ENCODE data around the gene PER1. TPM values are rescaled to one million over a fixed set of nuclear protein-coding genes. Genes with fewer than 3 reads are reported as not detected.

PER1 gene
- total and polyA plus RNA-seq, 2 of the 13 experiments (the other 11 are each of a cell fraction or from before 2014, with no cell fraction given), result 2.6 to 3.6 TPM

DNA sequence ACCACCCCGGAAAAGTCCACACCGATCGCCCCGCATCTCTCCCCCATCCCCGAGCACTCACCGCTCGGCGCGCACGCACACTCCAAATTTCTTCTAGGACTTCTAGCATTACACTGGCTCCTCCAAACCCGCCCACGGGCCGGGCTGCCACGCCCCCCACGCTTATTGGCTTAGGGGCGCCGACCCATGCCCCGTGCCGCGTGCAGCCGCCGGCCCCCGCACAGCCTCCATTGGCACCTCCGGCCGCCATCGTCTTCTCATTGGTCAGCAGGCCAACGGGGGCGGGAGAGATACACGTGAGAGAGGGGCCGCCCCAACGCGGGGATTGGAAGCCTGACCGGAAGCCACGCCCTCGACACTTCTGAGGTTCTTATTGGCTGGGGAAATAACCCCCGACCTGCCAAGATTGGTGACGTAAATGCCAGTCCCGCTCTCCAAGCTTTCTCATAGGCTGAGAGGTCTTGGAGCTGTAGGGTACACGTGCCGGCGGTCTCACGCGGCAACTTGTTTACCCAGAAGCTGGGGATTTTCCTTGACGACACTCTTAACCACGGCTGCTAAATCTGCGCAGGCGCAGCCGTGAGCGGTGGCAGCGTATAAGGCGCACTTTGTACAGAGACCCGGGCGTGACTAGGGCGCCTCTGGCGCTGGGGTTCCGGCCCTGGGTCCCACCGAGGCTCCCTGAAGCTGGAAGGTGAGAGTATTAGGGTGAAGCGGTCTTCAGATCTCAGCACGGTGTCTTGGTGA lies 4.2 kb upstream of the PER1 start (continued):
- TF ChIP-seq, protein P1, sequence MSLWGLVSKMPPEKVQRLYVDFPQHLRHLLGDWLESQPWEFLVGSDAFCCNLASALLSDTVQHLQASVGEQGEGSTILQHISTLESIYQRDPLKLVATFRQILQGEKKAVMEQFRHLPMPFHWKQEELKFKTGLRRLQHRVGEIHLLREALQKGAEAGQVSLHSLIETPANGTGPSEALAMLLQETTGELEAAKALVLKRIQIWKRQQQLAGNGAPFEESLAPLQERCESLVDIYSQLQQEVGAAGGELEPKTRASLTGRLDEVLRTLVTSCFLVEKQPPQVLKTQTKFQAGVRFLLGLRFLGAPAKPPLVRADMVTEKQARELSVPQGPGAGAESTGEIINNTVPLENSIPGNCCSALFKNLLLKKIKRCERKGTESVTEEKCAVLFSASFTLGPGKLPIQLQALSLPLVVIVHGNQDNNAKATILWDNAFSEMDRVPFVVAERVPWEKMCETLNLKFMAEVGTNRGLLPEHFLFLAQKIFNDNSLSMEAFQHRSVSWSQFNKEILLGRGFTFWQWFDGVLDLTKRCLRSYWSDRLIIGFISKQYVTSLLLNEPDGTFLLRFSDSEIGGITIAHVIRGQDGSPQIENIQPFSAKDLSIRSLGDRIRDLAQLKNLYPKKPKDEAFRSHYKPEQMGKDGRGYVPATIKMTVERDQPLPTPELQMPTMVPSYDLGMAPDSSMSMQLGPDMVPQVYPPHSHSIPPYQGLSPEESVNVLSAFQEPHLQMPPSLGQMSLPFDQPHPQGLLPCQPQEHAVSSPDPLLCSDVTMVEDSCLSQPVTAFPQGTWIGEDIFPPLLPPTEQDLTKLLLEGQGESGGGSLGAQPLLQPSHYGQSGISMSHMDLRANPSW (CRISPR knock-in tag; IDR thresholded peaks at IDR 0.05; ENCODE audit: borderline replicate concordance), result no peak
- TF ChIP-seq, protein P2, sequence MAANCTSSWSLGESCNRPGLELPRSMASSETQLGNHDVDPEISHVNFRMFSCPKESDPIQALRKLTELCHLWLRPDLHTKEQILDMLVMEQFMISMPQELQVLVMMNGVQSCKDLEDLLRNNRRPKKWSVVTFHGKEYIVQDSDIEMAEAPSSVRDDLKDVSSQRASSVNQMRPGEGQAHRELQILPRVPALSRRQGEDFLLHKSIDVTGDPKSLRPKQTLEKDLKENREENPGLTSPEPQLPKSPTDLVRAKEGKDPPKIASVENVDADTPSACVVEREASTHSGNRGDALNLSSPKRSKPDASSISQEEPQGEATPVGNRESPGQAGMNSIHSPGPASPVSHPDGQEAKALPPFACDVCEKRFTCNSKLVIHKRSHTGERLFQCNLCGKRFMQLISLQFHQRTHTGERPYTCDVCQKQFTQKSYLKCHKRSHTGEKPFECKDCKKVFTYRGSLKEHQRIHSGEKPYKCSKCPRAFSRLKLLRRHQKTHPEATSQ (CRISPR knock-in tag; IDR thresholded peaks at IDR 0.05; ENCODE audit: borderline replicate concordance), result no peak
- TF ChIP-seq ZNF160 (CRISPR knock-in tag; IDR thresholded peaks at IDR 0.05) (no peak), ZNF569 (CRISPR knock-in tag; IDR thresholded peaks at IDR 0.05; ENCODE audit: borderline replicate concordance) (no peak), ZNF737 (CRISPR knock-in tag; IDR thresholded peaks at IDR 0.05; ENCODE audit: borderline replicate concordance) (no peak)
- TF ChIP-seq, protein P3, sequence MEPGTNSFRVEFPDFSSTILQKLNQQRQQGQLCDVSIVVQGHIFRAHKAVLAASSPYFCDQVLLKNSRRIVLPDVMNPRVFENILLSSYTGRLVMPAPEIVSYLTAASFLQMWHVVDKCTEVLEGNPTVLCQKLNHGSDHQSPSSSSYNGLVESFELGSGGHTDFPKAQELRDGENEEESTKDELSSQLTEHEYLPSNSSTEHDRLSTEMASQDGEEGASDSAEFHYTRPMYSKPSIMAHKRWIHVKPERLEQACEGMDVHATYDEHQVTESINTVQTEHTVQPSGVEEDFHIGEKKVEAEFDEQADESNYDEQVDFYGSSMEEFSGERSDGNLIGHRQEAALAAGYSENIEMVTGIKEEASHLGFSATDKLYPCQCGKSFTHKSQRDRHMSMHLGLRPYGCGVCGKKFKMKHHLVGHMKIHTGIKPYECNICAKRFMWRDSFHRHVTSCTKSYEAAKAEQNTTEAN (CRISPR knock-in tag; conservative IDR thresholded peaks at IDR 0.05), result no peak

Data from HepG2 (cell line).